DMS79 (cell line): Measurements from ENCODE around the gene PRMT5.
"Not testable (repeated sequence)": the region's sequence is repeated elsewhere in the genome, so short reads cannot be mapped to it uniquely, and the experiment has no call there.

ENCODE experiments used
- DNase-seq: peaks from one replicate; lab custom pipeline; 2025; lab: John Stamatoyannopoulos, UW

The PRMT5 gene

DNA sequence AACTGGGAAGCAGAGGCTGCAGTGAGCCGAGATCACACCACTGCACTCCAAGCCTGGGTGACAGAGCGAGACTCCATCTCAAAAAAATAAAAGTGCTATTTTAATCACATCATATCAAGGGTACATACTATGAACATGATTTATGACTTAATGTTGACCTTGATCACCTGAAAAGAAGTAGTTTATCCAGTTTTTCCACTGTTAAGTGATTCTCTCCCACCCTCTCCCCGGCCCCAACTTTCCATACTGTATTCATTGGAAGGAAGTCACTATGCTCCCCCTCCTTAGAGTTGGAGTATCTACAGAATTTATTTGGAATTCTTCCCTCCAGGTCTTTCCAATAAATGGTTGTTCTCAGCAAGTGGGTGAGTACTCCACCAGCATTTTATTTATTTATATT is 3.0 kb upstream of the PRMT5 start:
- no peak for DNase-seq

DNA sequence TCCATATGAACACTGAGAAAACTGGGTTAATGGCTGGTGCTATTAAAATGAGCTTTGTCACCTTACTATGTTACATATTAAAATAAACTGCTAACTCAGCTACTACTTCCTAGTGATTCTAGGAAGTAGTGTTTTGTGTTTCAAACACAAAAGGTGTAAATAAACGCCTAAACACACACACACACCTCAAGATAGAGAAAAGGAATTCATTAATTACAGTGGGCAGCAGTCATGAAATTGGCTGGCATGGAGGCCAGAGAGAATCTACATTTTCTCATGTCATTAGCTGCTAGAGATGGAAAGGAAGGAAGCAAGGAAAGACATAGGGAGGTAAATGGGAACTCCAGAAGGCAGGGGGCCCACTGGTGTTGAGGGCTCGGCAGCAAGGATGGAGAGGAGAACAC is 787 bp upstream of the PRMT5 start:
- no peak for DNase-seq

GRCh38 chr14:22928237-22929103 is 706 bp downstream of the PRMT5 start:
- DNase-seq, result no peak

DNA sequence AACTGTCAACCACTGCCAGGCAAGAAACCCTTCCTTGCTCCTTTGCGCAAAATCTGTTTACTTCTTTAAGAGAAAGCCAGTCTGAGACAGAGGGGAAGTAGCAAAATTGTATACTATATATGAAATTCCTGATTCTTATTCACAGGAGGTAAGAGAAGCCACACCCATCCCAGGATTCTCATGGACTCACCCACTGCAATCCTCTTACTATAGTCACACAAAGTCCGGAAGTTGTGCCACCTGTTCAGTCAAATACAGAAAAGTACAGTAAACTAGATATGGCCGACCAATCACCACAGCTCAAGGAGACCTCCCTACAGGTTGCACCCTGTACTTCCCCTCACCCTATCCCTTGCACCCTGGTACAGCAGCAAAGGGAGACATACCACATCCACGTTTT is 2.9 kb downstream of the PRMT5 start:
- no peak for DNase-seq

GRCh38 chr14:22925513-22925912 is 3.7 kb downstream of the PRMT5 start:
- DNase-seq, result no peak

DNA sequence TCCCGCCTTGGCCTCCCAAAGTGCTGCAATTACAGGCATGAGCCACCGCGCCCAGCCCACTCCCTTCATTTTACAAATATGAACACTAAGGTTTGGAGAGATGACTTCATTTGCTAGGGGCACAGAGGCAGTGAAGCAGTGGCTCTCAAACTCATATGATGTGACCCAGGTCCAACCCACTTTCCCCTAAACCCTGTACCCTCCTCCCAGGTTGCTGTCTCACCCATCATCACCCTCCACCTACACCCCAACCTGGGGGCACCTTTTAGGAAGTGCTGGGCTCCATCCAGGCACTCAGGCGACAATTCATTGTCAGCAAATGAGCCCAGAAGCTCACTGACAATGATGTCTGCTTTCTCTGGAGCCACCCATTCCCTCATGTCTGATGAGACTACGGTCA is 5.4 kb downstream of the PRMT5 start:
- no peak for DNase-seq

GRCh38 chr14:22922294-22922693 is 6.9 kb downstream of the PRMT5 start:
- DNase-seq, result no peak

GRCh38 chr14:22920697-22921096 is 8.5 kb downstream of the PRMT5 start:
- DNase-seq, result no peak

- DNase-seq, result no peak
These were observed 9.6 kb downstream of the PRMT5 start for GRCh38 chr14:22919601-22919921.

DNA sequence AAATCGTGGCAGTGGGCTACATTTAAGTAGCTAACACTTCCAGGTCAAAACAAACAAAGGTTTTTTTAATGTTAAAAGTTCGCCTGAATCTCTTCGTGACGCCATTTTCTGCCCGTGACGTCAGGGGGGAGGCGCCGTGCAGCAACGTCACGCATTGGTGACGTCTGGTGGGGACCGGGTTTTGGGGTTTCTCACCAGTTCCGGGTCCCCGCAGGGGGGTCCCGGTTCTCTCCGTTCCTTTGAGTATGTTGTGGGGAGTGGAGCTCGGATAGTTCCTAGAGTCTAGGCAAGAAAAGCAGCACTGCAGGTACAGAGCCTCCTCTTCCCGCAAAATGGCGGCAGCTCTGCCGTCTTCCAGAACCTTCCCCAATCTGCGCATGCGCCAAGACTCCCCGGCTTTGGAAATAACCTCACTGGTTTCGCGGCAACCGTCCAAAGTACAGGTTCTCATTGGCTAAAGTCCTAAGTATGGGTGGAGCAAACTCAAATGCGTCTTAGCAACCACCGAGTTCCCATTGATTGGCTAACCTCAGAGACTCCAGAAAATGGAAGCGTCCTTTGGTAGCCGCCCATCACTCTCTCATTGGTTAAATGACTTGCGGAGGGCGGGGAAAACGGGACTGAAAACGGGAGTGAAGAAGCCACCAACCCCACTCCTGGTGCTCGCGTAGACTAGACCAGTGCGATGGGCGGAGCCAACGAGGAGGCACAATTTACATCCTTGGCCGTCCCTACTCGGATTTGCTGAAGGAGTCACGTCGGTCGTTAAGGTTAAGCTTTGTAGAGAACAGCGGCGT is 10.2 kb downstream of the PRMT5 start, which contains the start of gene RBM23:
TSS of gene RBM23 (minus strand) at position 346 of the 797 bp plus-strand sequence.
- peak; percentile 100 for DNase-seq

DNA sequence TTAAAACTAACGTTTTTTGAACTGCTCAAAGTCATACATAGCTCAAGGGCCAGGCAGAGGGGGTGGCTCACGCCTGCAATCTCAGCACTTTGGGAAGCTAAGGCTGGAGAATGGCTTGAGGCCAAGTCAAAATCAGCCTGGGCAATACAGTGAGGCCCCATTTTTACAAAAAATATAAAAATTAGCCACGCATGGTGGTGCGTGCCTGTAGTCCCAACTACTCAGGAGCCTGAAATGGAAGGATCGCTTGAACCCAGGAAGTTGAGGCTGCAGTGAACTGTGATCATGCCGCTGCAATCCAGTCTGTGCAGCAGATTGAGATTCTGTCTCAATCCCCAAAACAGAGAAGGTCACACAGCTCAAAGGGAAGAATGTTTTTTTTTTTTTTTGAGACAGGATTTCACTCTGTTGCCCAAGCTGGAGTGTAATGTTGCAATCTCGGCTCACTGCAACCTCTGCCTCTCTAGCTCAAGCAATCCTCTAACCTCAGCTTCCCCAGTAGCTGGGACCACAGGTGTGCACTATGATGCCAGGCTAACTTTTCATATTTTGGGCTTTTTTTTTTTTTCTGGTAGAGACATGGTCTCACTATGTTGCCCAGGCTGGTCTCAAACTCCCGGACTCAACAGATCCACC is 13.2 kb downstream of the PRMT5 start:
- DNase-seq, result no peak

DNA sequence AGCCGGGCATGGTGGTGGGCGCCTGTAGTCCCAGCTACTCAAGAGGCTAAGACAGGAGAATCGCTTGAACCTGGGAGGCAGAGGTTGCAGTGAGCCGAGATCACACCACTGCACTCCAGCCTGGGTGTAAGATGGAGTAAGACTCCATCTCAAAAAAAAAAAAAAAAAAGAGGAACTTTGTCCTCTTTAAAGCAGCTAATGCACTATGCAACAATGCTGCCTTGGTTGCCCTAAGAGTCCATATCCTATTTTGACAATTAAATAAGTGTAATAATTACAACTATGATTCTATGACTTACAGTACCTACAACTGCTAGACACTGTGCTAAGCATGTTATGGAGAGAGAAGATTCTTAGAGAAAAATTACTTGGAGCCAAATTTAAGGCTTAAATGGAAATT is 14.3 kb downstream of the PRMT5 start:
- DNase-seq, result not testable (repeated sequence)

- no peak for DNase-seq
These were observed 18.3 kb downstream of the PRMT5 start for GRCh38 chr14:22910916-22911315.

DNA sequence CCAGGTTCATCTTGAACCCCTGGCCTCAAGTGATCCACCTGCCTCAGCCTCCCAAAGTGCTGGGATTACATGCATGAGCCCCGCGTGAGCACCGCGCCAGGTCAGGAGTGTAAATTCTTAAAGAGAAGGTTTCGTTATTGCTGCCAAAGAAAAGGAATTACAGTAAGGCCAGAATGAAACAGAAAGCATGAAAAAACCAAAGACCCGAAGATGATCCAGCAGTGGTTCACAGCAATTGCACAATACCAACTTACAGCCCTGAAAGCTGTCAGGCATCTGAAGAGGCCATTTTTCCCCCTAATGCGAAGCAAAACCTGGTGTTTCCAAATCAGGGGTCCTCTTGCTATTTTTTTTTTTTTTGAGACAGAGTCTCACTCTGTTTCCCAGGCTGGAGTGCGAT is 20.6 kb downstream of the PRMT5 start:
- no peak for DNase-seq

DNA sequence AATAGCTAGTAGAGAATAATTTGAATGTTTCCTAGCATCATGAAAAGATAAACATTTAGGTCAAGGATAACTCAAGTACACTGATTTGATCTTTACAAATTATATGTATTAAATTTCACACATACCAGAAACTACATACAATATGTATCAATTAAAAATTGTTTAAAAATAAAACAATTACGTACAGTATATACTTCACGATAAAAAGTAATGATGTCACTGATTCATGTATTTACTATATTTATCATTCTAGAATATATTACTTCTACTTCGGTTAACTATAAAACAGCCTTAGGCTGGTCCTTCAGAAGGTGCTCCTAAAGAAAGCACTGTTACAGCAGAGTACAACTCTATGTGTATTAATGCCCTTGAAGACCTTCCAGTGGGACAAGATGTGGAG is 21.7 kb downstream of the PRMT5 start:
- no peak for DNase-seq

DNA sequence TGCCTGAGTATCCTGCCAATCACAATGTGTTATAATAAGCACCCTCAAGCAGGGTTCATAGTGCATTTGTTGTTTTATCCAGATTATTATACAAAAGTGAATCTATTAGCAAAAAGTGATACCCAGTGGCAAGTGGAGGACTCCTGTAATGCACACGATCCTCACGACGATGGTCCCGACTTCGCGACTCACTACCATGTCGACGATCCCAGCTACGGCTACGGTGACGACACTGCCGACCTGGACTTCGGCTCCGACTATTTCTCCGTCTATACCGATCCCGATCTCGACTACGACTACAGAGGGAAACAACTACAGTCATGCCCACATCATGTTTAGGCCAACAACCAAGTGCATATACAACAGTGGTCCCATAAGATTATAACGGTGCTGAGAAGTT is 23.1 kb downstream of the PRMT5 start:
- DNase-seq, result no peak

DNA sequence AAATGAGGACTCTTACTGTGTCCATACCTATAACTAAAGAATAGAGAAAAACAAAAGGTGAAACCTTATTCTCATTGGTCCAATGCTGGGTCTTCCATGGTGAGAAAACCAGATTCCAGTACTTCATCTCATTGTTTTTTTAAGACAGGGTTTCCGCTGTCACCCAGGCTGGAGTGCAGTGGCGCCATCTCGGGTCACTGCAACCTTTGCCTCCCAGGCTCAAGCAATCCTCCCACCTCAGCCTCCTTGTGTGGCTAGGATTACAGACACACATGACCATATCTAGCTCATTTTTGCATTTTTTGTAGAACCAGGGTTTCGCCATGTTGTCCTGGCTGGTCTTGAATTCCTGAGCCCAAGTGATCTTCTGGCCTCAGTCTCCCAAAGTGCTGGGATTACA is 23.5 kb downstream of the PRMT5 start:
- no peak for DNase-seq

- DNase-seq, result no peak
These were observed 25.5 kb downstream of the PRMT5 start for GRCh38 chr14:22903742-22904087.

GRCh38 chr14:22901799-22902198 is 27.4 kb downstream of the PRMT5 start:
- no peak for DNase-seq

DNA sequence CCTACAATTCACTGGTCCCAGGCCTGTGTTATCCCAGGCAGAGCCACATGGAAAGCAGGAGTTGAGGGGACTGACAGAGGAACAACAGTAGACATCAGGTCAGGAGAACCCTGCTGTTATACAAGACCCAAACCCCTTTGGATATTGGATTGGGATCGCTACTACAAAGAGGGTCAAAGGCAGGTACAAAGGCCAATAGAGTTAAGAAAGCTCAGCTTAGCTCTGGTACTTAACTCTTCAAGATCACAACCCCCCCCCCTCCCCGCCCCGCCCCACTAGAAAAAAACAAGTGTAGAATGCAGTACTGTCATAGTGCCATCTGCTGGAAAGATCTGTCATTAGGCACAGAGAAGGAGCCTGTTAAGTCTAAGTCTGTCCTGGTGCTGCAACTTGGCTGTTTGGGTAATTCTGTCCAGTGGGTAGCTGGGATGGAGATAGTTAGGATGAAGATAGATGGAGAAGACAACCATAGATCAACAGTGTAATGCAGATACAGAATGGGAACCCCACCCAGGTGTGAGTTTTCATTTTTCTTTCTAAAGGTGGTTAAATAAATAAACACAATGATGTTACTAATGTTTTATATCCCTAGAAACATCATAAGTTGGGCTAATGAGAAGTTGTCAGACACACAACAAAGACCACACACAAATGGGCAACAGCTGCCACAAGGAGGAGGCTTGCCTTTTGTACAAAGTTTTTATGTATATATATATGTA is 28.9 kb downstream of the PRMT5 start:
- DNase-seq, result peak; percentile 39

DNA sequence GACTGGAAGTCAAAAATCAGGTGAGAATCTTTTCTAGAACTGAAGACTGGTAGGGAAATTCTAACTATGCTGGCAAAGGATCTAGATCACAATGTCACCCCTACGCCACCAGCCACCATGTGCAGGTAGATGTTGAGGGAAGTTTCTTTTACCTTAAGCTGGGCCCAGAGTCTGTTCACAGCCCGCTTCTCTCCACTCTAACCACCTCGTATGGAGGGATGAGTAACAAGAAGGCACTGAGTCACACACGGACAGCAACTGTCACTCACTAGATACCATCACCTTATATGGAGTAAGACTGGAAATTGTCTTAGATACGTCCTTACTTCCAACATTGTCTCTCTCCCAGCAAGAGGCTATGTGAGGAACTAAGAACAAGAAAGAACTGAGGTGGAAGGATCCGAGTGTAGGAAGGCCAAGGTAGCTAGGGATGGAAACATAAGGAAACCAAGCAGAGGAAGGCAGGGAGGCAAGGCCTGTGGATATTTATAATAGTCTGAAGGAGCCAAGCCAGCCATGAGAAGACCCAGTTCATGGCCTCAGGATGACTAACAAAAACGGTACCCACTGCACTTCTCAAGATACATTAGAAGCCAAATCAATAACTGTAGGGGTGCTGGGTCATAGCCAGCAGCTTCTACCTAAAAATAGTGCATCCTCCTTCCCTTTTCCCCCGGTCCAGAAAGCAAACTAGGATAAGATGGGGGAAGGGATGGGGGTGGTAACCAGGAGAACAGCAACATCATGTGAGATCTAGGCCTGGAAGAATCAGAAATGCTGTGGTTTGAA is 30.7 kb downstream of the PRMT5 start:
- DNase-seq, result no peak

- DNase-seq, result no peak
These were observed 31.8 kb downstream of the PRMT5 start for GRCh38 chr14:22897357-22897756.
